SIG-M5 (cell line): ENCODE results near the gene CASP14.
"Not testable (repeated sequence)": the region's sequence is repeated elsewhere in the genome, so short reads cannot be mapped to it uniquely, and the experiment has no call there.

Experiments
- DNase-seq: peaks from one replicate; lab custom pipeline; 2025; lab: John Stamatoyannopoulos, UW

Gene CASP14, protein sequence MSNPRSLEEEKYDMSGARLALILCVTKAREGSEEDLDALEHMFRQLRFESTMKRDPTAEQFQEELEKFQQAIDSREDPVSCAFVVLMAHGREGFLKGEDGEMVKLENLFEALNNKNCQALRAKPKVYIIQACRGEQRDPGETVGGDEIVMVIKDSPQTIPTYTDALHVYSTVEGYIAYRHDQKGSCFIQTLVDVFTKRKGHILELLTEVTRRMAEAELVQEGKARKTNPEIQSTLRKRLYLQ

DNA sequence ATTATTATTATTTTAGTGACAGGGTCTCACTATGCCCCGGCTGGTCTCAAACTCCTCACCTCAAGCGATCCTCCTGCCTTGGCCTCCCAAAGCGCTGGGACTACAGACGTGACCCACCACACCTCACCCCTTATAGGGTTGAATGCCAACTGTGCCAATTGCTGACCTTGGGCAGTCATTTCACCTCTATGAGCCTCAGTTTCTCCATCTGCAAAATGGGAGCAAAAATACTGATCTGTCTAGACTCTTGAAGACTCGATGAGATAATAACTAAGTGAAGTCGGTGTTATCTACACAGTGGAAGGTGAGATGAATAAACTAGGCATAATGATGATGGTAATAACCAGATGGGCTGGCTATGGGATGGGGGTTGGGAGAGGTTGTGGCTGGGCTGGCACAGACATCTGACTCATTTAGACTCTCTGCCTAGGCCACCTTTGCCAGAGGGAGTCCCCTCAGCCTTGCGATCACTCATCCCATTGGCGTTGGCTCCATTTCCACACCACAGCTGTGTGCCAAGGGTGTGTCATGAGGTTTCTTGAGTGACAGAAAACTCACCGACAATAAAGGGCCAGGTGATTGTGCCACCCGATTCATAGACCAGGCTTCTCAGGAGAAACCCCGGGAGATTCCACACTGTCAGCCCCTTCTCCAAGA lies at the start of gene CASP14:
CASP14 (plus strand) TSS at position 596 of the 657 bp plus-strand sequence. CDS start 2,772 bp downstream, outside the sequence.
- no peak for DNase-seq

DNA sequence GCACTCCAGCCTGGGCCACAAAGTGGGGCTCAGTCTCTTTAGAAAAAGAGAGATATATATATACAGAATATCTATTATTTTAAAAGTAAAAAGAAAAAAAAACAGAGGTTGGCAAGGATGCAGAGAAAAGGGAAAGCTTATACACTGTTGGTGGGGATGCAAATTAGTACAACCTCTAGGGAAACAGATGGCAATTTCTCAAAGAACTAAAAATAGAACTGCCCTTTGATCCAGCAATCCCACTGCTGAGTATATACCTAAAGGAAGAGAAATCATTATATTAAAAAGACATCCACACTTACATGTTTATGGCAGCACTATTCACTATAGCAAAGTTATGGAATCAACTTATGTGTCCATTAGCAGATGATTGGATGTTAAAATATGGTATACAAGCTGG lies 41.0 kb upstream of the CASP14 start:
- DNase-seq = no peak

DNA sequence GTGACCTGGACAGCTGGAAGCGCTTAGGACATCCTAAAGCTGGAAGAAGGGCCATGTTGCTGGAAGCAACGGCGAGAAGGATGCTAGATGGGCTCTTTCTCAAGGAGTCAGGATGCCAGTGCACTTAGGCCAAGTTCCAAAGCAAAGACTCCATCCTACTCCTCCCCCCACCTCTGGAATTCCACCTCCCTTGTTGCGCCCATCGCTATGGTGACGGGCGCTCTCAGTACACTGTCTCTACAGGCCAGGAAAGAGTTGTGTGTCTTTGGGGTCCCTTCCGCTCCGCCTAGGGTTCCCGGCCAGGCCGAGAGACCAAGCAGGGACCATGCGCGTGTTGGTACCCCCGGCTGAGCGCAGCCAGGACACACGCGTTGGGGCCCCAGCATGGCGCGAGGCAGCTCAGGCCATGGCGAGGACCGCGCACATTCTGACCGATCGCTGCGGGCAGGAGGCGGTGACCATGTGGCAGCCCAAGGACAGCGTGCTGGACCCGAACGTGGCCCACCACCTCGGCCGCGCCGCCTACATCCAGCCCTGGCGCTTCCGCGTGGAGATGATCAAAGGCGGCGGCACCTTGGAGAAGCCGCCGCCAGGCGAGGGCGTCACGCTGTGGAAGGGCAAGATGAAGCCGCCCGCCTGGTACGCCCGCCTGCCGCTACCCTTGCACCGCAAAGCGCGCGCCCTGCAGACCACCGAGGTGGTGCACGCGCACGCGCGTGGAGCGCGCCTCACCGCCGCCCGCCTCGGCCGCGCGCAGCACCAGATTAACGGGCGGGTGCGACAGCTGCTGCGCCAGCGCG lies 38.6 kb upstream of the CASP14 start:
- DNase-seq = no peak

DNA sequence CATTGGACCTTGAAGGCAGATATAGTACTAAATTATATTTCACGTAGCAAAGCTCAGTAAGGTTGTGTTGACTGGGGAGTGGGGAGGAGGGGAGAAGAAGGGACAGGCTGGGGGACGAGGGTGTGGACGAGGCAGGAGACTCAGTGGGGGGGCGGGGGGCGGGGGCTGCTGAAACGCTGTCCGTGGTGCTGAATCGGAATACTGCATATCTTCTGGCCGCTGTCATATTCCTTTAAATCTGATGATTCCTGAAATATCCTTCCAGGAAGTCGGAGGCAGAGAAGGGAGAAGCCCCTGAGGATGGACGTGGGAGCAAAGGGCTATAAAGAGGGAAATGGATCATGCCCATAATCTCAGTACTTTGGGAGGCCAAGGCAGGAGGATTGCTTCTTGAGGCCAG lies 34.7 kb upstream of the CASP14 start:
- no peak for DNase-seq

DNA sequence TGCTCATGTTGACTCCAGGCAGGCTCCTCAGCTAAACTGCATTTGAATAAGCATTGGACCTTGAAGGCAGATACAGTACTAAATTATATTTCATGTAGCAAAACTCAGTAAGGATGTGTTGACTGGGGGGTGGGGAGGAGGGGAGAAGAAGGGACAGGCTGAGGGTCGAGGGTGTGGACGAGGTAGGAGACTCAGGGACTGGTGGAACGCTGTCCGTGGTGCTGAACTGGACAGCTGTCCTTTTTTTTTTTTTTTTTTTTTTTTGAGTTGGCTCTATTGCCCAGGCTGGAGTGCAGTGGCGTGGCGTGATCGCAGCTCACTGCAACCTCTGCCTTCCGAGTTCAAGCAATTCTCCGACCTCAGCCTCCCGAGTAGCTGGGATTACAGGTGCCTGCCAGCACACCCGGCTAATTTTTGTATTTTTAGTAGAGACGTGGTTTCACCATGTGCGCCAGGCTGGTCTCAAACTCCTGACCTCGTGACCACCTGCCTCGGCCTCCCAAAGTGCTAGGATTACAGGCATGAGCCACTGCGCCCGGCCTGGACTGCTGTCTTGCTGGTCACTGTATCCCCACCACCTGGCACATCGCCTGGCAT lies 33.2 kb upstream of the CASP14 start:
- DNase-seq = no peak

DNA sequence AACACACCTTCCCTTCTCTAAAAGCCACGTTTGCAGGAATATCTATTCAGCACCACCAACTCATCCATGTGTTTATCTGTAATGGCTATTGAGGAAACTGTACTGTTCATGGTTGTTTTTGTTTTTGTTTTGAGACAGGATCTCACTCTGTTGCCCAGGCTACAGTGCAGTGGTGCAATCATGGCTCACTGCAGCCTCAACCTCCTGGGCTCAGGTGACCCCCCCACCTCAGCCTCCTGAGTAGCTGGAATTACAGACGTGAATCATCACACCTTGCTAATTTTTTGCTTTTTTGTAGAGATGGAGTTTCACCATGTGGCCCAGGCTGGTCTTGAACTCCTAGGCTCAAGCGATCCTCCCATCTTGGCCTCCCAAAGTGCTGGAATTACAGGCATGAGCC lies 30.4 kb upstream of the CASP14 start:
- not testable (repeated sequence) for DNase-seq

DNA sequence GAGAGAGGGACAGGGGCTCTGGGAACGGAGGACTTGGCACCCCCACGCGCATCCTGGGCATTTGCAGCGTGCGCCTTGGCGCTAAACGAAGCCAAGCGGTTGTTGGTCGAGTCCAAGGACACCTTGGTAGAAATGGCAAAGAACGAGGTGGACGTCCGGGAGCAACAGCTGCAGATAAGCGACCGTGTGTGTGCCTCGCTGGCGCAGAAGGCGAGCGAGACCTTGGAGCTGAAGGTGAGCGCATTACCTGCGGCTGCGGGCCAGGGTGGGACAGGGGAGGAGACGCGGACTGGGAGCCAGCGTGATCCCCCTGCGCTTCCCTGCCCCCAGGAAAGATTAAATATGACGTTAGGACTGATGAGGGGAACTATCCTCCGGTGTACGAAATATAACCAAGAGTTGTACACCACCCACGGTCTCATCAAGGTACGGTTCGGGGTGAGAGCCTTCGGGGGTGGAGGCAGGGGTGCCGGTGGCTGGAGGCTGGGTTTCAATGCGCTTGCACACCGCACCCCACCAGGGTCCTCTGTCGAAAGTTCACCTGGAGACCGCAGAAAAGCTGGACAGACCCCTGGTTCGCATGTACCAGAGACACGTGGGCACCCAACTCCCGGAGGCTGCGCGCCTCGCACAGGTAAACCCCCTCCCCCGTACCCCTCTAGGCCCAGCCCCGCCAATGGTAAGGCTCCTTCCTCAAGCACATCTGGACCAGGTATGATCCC lies 27.8 kb upstream of the CASP14 start:
- no peak for DNase-seq

DNA sequence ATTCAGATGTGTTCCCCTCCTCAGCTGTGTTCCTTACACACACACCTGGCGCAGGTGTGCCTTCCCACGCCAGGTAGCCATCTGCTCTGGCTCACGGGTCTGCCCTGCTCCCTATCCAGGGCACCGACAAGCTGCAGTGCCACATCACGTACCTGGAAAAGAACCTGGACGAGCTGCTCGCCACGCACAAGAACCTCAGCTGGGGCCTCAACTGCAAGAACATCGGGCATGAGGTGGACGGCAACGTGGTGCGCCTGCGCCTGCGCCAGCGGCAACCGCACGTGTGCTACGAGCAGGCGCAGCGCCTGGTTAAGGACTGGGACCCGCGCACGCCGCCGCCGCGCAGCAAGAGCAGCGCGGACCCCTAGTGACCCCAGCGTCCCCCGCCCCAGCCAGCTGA lies 26.5 kb upstream of the CASP14 start:
- DNase-seq = no peak

DNA sequence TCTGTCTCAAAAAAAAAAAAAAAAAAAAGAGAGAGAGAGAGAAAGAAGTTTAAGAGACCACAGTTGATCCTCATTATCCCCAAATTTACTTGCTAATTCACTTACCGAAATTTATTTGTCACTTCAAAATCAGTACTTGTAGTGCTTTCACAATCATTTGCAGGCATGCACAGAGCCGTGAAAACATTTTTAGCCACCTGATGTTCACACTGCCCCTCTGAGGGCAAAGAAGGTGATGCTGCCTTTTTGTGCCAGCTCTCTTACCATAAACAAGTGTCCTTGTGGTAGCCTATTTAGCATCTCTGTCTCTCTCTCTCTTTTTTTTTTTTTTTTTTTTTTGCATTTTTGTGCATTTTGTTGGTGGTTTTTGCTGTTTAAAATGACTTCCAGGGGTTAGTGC lies 24.1 kb upstream of the CASP14 start:
- DNase-seq = no peak

DNA sequence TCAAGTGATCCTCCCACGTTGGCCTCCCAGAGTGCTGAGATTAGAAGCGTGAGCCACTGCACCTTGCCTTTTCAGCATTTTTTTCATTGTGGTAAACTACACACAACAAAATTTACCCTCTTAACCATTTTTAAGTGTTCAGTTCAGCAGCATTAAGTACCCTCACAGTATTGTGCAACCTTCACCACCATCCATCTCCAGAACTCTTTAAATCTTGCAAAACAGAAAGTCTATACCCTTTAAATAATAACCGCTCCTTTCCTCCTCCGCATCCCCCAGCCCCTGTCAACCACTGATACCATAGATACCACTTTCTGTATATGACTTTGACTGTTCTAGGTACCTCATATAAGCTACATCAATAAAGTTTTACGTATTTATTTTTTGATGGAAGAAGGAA lies 20.8 kb upstream of the CASP14 start:
- DNase-seq = no peak

DNA sequence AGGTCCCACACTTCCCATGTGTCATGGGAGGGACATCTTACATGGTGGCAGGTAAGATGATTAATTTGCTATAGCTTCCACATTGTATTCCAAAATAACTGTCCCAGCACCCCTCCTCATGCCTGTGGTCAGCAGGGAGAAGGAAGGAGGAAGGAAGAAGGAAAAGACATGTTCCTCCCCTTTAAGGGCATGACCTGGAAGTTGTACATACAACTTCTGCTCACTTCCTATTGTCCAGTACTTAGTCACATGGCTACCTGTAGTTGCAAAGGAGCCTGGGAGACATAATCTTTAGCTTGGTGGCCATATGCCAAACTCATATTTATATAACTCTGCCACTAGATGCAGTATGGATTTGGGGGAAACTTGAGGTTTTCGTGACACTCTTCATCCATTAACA lies 17.6 kb upstream of the CASP14 start:
- DNase-seq = no peak

DNA sequence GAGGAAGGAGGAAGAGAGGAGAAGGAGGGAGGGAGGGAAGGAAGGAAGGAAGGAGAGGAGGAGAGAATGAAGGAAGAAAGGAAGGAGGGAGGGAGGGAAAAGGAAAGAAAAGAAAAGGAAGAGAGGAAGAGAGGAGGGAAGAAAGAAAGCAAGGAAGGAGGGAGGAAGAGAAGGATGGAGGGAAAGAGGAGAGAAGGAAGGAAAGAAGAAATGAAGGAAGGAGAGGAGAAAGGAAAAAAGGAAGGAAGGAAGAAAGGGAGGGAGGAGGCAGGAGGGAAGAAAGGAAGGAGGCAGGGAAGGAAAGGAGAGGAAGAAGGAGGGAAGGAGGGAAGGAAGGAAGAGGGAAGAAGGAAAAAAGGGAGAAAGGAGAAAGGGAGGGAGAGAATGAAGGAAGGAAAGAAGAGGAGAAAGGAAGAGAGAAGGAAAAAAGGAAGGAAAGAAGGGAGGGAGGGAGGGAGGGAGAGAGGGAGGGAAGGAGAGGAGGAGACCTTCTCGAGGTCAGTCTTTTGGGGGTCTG lies 13.4 kb upstream of the CASP14 start:
- no peak for DNase-seq

DNA sequence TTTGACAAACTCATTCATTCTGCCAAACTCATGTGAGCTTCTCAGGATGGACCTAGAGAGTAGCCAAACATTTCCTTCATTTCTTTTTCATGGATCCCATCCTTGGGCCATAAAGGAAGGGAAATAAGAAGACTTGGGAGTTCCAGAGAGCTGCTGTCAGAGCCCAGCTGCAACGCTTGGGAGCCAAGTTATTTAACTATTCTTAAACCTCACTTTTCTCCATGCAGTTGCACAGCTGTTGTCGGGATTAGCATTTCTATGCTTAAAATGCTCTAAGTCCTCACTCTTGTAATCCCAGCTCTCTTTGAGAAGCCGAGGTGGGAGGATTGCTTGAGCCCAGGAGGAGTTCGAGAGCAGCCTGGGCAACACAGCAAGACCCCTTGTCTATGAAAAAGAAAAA lies 11.7 kb upstream of the CASP14 start:
- DNase-seq = no peak

DNA sequence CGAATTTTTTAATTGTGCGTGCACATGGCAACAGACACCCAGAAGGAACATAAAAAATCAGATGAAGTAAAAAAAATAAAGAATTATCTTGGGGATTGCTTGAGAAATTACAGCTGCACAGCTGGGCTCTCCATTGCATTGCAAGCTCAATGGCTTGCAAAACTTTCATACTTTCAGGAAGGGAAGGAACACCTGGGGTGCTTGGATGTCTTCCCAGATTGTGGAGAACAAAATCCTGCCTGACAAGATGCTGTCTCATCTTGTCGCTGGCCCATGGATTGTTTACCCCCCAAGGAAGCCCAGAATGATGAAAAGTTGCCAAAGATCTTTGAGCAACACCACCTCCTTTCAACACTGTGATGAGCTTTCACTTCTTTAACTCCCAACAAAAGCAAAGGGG lies 11.0 kb upstream of the CASP14 start:
- no peak for DNase-seq

DNA sequence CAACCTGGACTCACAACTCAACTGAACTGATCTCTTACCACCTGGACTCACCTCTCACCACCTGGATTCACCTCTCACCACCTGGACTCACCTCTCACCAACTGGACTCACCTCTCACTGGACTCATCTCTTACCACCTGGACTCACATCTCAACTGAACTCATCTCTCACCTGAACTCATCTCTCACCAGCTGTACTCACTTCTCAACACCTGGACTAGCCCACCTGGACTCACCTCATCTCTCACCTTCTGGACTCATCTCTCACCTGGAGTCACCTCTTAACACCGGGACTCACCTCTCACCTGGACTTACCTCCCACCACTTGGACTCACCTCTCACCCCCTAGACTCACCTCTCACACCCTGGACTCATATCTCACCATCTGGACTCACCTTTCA lies 7.3 kb upstream of the CASP14 start:
- no peak for DNase-seq

DNA sequence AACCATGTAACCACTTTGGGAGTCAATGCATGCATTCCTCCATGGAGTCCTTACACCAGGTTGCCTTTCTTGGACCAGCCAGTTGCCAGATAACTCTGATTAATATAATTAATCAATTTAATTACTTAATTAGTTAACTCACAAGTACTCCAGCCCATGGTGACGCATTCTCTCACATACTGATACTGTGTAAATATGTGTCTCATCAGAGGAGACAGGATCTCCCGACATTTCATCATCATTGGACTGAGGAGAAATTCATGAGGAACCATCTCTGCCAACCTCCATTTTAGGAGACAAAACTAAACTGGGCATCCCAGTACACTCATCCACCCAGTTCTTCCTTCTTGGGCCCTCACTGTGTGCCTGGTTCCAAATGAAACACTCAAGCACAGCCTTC lies 6.5 kb upstream of the CASP14 start:
- DNase-seq = no peak

DNA sequence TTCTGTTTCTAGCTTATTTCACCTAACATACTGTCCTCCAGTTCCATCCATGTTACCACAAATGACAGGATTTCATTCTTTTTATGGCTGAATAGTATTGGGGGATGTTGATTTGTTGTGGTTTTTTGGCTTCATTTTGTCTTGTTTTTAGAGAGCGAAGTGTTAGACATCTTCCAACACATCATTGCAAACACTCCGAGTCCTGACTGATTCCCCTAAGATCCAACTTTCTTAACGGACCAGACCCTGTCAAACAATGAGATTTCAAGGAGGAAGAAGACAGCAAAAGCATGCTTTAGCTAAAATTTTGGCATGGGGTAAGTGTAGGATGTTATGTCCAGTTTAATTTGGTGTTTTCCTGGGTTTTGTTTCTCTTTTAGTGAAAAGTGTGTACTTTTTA lies 3.8 kb upstream of the CASP14 start:
- DNase-seq = no peak

DNA sequence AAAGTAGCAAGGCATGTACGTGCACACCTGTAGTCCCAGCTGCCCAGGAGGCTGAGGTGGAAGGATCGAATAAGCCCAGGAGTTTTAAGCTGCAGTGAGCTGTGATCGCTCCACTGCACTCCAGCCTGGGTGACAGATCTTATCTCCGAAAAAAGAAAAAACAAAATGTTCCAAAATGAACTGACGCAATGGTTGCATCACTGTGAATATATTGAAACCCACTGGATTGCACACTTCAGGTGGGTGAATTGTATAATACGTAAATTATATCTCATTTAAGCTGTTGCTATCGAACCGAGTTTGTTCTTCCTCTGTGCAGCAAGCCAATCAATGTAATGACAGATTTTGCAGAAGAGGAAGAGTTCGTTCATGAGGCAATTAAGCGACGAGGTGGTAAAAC lies 1.6 kb upstream of the CASP14 start:
- no peak for DNase-seq

DNA sequence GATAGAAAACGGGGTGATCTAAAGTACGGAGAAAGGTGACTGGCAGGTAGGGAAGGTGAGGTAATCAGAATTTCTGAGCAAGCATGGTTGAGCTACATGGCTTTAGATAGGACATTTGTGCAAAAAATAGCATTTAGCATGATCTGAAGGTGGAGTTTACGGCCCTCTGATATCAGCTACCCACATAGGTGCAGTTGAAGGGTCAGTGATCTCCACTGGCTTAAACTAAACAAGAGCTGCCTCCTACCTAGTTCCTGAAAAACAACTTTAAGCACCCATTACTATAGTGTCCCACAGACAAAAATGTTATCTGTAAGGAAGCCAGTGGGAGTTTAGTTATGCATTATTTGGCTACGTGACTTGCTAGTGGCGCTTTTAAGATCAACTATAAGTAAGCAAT lies 1.2 kb upstream of the CASP14 start:
- no peak for DNase-seq

DNA sequence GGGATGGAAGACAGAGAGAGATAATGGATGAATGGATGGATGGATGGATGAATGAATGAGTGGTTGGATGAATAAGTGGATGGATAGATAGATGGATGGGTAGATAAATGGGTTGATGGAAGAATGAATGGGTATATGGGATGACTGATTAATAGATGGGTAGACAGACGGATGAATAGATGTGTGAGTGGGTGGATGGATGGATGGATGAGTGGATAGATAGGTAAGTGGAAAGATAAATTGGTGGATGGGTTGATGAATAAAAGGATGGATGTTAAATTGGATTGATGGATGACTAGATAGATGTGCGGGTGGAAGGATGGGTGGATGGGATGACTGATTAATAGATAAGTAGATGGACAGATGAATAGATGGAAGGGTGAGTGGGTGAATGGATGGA lies 1.4 kb downstream of the CASP14 start:
- DNase-seq = no peak

DNA sequence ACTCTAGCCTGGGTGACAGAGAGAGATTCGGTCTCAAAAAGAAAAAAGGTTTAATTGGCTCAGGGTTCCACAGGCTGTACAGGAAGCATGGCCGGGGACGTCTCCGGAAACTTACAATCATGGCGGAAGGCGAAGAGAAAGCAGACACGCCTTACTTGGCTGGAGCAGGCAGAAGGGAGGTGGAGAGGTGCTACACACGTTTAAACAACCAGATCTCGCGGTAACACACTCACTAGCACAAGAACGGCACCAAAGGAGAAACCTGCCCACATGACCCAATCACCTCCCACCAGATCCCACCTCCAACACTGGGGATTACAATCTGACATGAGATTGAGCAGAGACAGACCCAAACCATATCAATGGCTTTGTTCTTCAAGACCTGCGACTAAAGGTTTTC lies 12.8 kb downstream of the CASP14 start:
- no peak for DNase-seq

DNA sequence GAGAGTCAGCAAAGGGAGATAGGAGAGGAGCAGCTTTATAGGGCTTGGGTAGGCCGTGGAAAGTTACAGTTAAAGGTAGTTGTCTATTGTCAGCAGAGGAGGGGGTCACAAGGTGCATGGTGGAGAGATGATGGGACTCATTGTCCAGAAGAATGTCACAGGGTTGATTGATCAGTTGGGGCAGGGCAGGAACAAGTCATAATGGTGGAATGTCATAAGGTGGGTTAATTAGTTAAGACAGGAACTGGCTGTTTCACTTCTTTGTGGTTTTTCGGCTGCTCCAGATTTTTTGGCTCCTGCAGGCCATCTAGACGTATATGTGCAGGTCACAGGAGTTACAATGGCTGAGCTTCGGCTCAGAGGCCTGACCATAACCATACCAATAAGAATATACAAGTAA lies 21.1 kb downstream of the CASP14 start:
- not testable (repeated sequence) for DNase-seq
